ENCODE data around the gene MDM2.
A peak's percentile ranks its signal among the peaks of the same experiment; 100 is the strongest.
"Not testable (repeated sequence)": the region's sequence is repeated elsewhere in the genome, so short reads cannot be mapped to it uniquely, and the experiment has no call there.

Gene MDM2

GRCh38 chr12:68806488-68807237, 1.3 kb upstream of the MDM2 start:
- DNase-seq: no peak

GRCh38 chr12:68807274-68807575, 752 bp upstream of the MDM2 start:
- not testable (repeated sequence) for DNase-seq

GRCh38 chr12:68808388-68809189, 612 bp downstream of the MDM2 start:
- peak; percentile 40 for DNase-seq

- no peak for DNase-seq
These were observed 1.4 kb downstream of the MDM2 start for GRCh38 chr12:68809190-68810026.

DNA sequence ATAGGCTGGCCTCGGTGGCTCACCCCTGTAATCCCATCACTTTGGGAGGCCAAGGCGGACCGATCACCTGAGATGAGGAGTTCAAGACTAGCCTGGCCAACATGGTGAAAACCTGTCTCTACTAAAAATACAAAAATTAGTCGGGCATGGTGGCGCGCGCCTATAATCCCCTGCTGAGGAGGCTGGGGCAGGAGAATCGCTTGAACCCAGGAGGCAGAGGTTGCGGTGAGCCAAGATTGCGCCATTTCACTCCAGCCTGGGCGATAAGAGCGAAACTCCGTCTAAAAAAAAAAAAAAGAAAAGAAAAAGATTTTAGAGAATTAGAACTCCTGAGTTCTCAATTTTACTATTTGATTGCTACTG, 2.0 kb downstream of the MDM2 start:
- not testable (repeated sequence) for DNase-seq

- DNase-seq: not testable (repeated sequence)
These were observed 3.6 kb downstream of the MDM2 start for GRCh38 chr12:68811573-68811972.

GRCh38 chr12:68812553-68813241, 4.7 kb downstream of the MDM2 start:
- no peak for DNase-seq

DNA sequence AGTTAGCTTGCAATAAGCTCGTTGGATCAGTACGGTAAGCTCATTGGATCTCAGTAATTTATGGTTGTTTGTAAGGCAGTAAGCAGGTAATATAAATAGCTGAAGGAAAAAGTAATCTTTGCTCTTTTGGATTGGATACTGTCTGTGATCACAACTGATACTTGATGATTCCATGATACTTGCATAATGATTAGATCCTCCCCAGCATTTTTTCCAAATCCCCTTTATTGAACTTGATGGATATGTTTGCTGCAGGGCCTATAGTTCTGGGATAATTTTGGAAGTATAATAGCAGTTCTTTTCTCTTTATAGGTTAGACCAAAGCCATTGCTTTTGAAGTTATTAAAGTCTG, 5.2 kb downstream of the MDM2 start:
- DNase-seq: no peak

GRCh38 chr12:68814490-68815231, 6.7 kb downstream of the MDM2 start:
- DNase-seq: no peak

DNA sequence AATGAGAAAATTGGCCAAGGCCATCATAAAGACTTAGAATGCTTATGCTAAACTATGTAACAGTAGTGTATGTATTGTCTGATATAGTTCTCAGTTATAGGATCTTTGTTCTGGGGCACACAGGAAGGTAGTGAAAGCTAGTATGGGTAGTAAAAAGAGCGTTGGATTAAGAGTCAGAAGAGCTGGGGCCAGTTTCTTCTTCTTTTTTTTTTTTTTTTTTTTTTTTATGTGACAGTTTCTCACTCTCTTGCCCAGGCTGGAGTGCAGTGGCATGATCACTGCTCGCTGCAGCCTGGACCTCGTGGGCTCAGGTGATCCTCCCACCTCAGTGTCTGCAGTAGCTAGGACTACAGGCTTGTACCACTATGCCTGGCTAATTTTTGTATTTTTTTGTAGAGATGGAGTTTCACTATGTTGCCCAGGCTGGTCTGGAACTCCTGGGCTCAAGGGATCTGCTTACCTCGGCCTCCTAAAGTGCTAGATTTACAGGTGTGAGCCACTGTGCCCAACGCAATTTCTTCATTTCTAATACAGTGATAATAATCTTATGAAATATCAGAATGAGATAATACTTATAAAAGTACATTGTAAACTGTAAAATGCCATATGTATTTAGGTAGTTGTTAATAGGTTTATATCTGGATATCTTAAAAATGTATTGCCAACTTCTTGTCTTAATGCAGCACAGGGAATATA, 7.4 kb downstream of the MDM2 start:
- DNase-seq: no peak

DNA sequence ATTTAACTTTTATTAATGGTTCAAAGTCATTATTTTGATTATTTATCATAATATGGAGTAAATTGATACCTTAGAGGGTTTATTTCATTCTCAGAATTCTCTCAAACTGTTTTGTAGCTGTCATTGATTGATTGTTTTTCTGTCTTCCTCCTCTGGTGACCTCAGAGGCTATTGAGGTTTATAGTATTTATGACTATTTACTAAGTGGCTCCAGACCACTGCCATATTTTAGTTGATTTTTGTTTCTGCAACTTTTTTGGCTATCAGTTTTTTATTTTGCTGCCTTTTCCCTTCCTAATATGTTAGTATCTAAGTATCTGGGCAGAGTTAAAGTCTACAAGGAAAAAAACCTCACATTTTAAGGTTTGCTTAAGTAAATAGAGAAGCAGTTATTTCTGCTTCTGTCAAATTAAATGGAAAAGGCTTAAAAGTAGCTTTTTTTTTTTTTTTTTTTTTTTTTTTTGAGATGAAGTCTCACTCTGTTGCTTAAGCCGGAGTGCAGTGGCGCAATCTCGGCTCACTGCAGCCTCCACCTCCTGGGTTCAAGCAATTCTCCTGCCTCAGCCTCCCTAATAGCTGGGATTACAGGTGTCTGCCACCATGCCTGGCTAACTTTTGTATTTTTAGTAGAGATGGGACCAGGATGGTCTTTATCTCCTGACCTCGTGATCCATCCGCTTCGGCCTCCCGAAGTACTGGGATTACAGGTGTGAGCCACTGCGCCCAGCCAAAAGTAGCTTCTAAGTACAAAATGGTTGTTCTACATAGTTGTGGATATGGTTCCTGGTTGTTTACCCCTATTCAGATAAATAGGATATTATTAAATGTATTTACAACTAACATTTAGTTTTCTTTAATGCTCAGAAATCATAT, 8.2 kb downstream of the MDM2 start:
- no peak for DNase-seq

DNA sequence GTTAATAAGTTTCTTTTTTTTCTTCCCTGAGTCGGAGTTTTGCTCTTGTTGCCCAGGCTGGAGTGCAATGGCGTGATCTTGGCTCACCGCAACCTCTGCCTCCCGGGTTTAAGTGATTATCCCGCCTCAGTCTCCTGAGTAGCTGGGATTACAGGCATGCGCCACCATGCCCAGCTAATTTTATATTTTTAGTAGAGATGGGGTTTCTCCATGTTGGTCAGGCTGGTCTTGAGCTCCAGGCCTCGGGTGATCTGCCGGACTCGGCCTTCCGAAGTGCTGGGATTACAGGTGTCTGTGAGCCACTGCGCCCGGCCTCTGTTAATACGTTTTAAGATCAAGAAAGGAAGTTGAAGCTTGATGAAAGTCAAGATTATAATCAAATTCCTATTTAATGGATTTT, 11.5 kb downstream of the MDM2 start:
- DNase-seq: not testable (repeated sequence)

DNA sequence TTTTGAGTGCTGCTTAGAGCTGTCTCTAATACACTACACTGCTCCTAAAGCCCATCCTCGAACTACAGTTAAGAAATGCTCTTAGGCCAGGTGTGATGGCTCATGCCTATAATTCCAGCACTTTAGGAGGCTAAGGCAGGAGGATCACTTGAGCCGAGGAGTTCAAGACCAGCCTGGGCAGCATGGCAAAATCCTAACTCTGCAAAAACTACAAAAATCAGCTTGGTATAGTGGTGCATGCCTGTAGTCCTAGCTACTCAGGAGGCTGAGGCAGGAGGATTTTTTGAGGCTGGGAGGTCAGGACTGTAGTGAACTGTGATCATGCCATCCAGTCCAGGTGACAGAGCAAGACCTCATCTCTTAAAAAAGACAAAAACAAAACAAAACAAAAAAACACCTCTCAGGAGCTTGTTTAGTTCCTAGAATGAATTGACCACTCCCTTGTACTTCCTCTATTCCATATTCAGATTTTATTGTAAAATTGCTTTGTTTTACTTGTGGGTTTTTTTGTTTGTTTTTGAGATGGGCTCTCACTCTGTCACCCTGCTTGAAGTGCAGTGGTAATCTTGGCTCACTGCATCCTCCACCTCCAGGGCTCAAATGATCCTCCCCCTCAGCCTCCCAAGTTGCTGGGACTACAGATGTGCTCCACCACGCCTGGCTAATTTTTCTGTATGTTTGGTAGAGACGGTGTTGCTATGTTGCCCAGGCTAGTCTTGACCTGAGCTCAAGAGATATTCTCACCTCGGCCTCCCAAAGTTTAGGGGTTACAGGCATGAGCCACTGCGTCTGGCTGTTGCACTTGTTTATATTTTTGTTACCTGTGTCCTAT, 13.6 kb downstream of the MDM2 start:
- DNase-seq: no peak

- no peak for DNase-seq
These were observed 15.7 kb downstream of the MDM2 start for GRCh38 chr12:68823696-68824095.

GRCh38 chr12:68824131-68824530, 16.2 kb downstream of the MDM2 start:
- DNase-seq: no peak

DNA sequence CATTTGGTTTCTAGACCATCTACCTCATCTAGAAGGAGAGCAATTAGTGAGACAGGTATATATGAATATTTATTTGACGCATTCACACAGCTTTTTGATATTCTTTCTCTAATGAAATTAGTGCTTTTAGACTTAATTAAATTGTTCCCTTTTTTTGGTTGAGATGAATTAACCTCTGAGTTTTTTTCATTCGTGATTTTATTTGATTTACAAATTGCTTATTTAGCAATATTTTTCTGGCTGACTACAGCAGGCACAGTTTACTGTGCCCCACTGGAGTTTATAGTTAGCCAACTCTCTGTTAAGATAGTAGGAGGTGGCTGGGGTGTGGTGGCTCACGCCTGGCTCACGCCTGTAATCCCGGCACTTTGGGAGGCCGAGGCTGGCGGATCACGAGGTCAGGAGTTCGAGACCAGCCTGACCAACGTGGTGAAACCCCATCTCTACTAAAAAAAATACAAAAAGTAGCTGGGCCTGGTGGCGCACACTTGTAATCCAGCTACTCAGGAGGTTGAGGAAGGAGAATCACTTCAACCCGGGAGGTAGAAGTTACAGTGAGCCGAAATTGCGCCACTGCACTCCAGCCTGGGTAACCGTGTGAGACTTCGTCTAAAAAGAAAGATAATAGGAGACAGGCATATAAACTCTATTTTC, 16.7 kb downstream of the MDM2 start:
- no peak for DNase-seq

DNA sequence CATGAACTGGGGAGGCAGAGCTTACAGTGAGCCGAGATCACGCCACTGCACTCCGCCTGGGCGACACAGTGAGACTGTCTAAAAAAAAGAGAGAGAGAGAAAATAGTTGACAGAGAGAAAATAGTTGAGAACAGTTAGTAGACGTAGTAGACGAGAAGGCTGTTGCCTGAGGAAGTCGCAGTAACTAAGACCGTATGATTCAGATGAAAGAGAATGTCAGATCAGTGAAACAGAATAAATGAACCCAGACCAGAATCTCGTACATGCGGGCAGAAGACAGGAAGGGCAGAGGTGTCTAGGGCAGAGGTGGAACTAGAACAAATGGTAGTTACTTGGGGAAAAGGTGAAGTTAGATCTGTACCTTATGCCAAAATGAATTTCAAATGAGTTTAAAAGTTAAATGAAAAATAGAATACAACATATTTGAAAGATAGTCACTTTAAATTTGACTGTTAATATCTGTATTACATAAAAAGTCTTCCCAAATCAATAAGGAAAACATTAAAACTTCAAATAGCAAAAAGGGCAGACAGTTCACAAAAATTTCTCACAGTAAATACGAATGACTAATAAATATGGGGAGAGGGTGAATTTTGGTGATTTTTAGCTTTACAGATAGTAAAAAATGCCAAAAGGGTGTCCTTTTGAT, 17.7 kb downstream of the MDM2 start:
- no peak for DNase-seq

- no peak for DNase-seq
These were observed 20.1 kb downstream of the MDM2 start for GRCh38 chr12:68827895-68828671.

Data from KG1 (cell line).